HepG2 (cell line): ENCODE measurements around the gene SYT8. TPM values are rescaled to one million over a fixed set of nuclear protein-coding genes. Genes with fewer than 3 reads are reported as not detected.

ENCODE experiments used
- ARNT ChIP-seq: fragments of 450-650 bp; IDR thresholded peaks from 2 replicates; pipeline ENCODE4 v1.6.1; 2017
- ASH2L ChIP-seq: fragments of 300-600, 200-600 bp; sonication (generic); IDR thresholded peaks from 2 replicates; pipeline ENCODE4 v1.7.0; 2017; ENCODE audit warnings: low read depth, mild to moderate bottlenecking, moderate library complexity, mixed read lengths, low read length; ENCODE audit not compliant: insufficient read length
- CEBPB ChIP-seq: IDR thresholded peaks from 2 replicates; pipeline ENCODE4 v1.6.1; 2011; ENCODE audit warnings: low read depth, low read length, improper control_type of control experiment, borderline replicate concordance
- FOXJ3 ChIP-seq: sonication (generic); formaldehyde crosslinking; IDR thresholded peaks from 2 replicates; pipeline ENCODE4 v1.4.0; 2020; ENCODE audit warnings: missing genetic modification reagents, mild to moderate bottlenecking, borderline replicate concordance
- GABPB1 ChIP-seq: IDR thresholded peaks from 2 replicates; pipeline ENCODE4 v1.6.1; 2016; ENCODE audit warnings: mild to moderate bottlenecking, missing genetic modification reagents, moderate library complexity, missing compliant biosample characterization
- MLX ChIP-seq: IDR thresholded peaks from 2 replicates; pipeline ENCODE4 v1.6.1; 2016
- NR2F2 ChIP-seq: IDR thresholded peaks from 2 replicates; pipeline ENCODE4 v1.6.1; 2012; ENCODE audit warnings: low read depth, inconsistent platforms, borderline replicate concordance
- SOX13 ChIP-seq, 3 experiments: fragments of 450-650 bp in 1 of 3; sonication (generic) in 1 of 3; formaldehyde crosslinking in 1 of 3; IDR thresholded peaks in 2 of 3; conservative IDR thresholded peaks in 1 of 3; 2 replicates each; pipeline versions ENCODE4 v1.5.0 to v1.6.1; 2016 to 2020; ENCODE audit warnings: antibody characterized with exemption in 1 of 3, mild to moderate bottlenecking in 1 of 3, missing compliant biosample characterization in 1 of 3, missing genetic modification reagents in 1 of 3, moderate library complexity in 1 of 3
- STAT5B ChIP-seq: sonication (generic); formaldehyde crosslinking; IDR thresholded peaks from 2 replicates; pipeline ENCODE4 v1.4.0; 2020; ENCODE audit warnings: missing genetic modification reagents
- SUZ12 ChIP-seq: fragments of 150-350 bp; IDR thresholded peaks from 2 replicates; pipeline ENCODE4 v1.6.1; 2014; ENCODE audit warnings: low read depth, low read length
- TBX3 ChIP-seq: fragments of 450-650 bp; IDR thresholded peaks from 2 replicates; pipeline ENCODE4 v1.6.1; 2017; ENCODE audit warnings: antibody characterized with exemption, mild to moderate bottlenecking, inconsistent platforms, borderline replicate concordance
- TCF7 ChIP-seq: sonication (generic); IDR thresholded peaks from 2 replicates; pipeline ENCODE4 v1.6.1; 2016; ENCODE audit warnings: antibody characterized with exemption, low read depth
- ZNF343 ChIP-seq: sonication (generic); formaldehyde crosslinking; IDR thresholded peaks from 2 replicates; pipeline ENCODE4 v1.4.0; 2020; ENCODE audit warnings: mild to moderate bottlenecking, missing genetic modification reagents
- ZNF432 ChIP-seq: sonication (generic); formaldehyde crosslinking; IDR thresholded peaks from 2 replicates; pipeline ENCODE4 v1.5.0; 2020; ENCODE audit warnings: missing genetic modification reagents, mild to moderate bottlenecking, borderline replicate concordance
- ZNF629 ChIP-seq: sonication (generic); formaldehyde crosslinking; conservative IDR thresholded peaks from 2 replicates; pipeline ENCODE4 v1.5.0; 2020; ENCODE audit warnings: missing genetic modification reagents
- ZNF687 ChIP-seq: sonication (generic); formaldehyde crosslinking; IDR thresholded peaks from 2 replicates; pipeline ENCODE4 v1.5.1; 2020; ENCODE audit warnings: mild to moderate bottlenecking, missing genetic modification reagents, moderate library complexity
- ZNF749 ChIP-seq: sonication (generic); formaldehyde crosslinking; IDR thresholded peaks from 2 replicates; pipeline ENCODE4 v1.8.0; 2022; ENCODE audit warnings: mild to moderate bottlenecking, missing genetic modification reagents, moderate library complexity, borderline replicate concordance
- polyA plus RNA-seq, 8 experiments: library from polyadenylated mRNA; depleted of rRNA in 3 of 8; stranded (reverse) in 7 of 8; unstranded in 1 of 8; fragments of >200 nt; fragmentation: Illumina TruSeq in 4 of 8; extraction: Trizol in 4 of 8; gene quantifications; 2 replicates each; pipeline versions ENCODE4 v1.2.1 to v1.2.3, GENCODE V29; 2011 to 2016; ENCODE audit warnings: low read depth in 4 of 8, missing spikeins in 1 of 8, mixed read lengths in 1 of 8; ENCODE audit not compliant: insufficient read depth in 1 of 8
- total RNA-seq, 5 experiments: library from RNA; depleted of rRNA; stranded (reverse); fragments of >200 nt; fragmentation: Illumina TruSeq; extraction: Trizol; gene quantifications; 2 replicates each; pipeline ENCODE4 v1.2.3, GENCODE V29; 2016; ENCODE audit warnings: low read depth in 1 of 5
- TF ChIP-seq, protein P1 (sequence below): sonication (generic); formaldehyde crosslinking; IDR thresholded peaks from 2 replicates; pipeline ENCODE4 v1.4.0; 2020; ENCODE audit warnings: missing genetic modification reagents, borderline replicate concordance
- TF ChIP-seq, protein P2 (sequence below): sonication (generic); formaldehyde crosslinking; IDR thresholded peaks from 2 replicates; pipeline ENCODE4 v1.8.1; 2022; ENCODE audit warnings: mild to moderate bottlenecking, missing genetic modification reagents

Gene SYT8
- total and polyA plus RNA-seq, 2 of the 13 experiments (the other 11 are each of a cell fraction or from before 2014, with no cell fraction given): 0.60 to 2.3 TPM

DNA sequence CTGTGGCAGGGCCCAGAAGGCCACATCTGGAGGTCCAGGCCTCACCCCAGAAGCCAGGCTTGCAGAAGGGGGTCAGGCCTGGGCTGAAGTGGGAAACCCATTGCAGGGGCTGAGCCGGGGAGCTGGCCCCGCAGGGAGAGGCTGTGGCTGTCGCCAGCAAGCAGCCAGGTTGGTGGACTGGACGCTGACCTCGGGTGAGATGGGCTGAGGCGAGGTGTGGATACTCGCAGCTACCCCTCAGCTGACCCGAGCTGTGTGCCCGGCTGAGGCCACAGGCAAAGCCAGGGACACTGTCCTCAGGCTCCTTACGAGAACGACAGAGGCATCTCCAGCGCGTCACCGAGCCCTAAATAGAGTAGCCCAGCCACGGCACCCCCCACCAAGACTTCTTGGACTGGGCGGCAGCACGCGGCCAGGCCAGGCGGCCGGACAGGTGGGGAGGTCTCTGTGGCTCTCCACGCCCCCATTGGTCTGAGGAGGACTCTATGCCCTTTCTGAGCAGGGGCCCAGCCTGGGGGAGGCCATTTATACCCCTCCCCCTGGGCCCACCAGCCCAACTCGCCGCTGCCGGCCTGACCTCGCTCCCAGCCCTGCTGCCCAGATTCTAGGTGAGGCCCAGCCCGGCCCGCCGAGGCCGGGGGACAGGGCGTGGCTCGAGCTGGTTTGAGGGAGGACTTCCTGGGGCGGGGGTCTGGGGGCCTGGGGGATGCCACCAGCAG, 3.8 kb downstream of the SYT8 start, which contains the start of gene TNNI2 (continued):
- TF ChIP-seq ZNF687 (CRISPR knock-in tag): peak; percentile 78
- TF ChIP-seq ZNF629 (CRISPR knock-in tag): no peak
- TF ChIP-seq NR2F2: no peak
- no peak for TF ChIP-seq STAT5B (CRISPR knock-in tag)
- no peak for TF ChIP-seq ZNF343
- TF ChIP-seq ZNF432 (CRISPR knock-in tag): 0 out of 2 replicates have a peak, but pooled peaks have one; percentile 3
- TF ChIP-seq, protein P1, sequence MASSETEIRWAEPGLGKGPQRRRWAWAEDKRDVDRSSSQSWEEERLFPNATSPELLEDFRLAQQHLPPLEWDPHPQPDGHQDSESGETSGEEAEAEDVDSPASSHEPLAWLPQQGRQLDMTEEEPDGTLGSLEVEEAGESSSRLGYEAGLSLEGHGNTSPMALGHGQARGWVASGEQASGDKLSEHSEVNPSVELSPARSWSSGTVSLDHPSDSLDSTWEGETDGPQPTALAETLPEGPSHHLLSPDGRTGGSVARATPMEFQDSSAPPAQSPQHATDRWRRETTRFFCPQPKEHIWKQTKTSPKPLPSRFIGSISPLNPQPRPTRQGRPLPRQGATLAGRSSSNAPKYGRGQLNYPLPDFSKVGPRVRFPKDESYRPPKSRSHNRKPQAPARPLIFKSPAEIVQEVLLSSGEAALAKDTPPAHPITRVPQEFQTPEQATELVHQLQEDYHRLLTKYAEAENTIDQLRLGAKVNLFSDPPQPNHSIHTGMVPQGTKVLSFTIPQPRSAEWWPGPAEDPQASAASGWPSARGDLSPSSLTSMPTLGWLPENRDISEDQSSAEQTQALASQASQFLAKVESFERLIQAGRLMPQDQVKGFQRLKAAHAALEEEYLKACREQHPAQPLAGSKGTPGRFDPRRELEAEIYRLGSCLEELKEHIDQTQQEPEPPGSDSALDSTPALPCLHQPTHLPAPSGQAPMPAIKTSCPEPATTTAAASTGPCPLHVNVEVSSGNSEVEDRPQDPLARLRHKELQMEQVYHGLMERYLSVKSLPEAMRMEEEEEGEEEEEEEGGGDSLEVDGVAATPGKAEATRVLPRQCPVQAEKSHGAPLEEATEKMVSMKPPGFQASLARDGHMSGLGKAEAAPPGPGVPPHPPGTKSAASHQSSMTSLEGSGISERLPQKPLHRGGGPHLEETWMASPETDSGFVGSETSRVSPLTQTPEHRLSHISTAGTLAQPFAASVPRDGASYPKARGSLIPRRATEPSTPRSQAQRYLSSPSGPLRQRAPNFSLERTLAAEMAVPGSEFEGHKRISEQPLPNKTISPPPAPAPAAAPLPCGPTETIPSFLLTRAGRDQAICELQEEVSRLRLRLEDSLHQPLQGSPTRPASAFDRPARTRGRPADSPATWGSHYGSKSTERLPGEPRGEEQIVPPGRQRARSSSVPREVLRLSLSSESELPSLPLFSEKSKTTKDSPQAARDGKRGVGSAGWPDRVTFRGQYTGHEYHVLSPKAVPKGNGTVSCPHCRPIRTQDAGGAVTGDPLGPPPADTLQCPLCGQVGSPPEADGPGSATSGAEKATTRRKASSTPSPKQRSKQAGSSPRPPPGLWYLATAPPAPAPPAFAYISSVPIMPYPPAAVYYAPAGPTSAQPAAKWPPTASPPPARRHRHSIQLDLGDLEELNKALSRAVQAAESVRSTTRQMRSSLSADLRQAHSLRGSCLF (CRISPR knock-in tag): no peak
- no peak for TF ChIP-seq MLX (CRISPR knock-in tag)
- TF ChIP-seq, protein P2, sequence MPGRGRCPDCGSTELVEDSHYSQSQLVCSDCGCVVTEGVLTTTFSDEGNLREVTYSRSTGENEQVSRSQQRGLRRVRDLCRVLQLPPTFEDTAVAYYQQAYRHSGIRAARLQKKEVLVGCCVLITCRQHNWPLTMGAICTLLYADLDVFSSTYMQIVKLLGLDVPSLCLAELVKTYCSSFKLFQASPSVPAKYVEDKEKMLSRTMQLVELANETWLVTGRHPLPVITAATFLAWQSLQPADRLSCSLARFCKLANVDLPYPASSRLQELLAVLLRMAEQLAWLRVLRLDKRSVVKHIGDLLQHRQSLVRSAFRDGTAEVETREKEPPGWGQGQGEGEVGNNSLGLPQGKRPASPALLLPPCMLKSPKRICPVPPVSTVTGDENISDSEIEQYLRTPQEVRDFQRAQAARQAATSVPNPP (CRISPR knock-in tag): no peak
- TF ChIP-seq SUZ12: no peak
- no peak for TF ChIP-seq CEBPB
- TF ChIP-seq ASH2L: no peak
- no peak for TF ChIP-seq FOXJ3 (CRISPR knock-in tag)
- TF ChIP-seq SOX13 (IDR thresholded peaks at IDR 0.05): no peak
- no peak for TF ChIP-seq SOX13 (CRISPR knock-in tag; conservative IDR thresholded peaks at IDR 0.05 in 1 of 2, IDR thresholded peaks at IDR 0.05 in 1 of 2)
- no peak for TF ChIP-seq ZNF749 (CRISPR knock-in tag)
- TF ChIP-seq GABPB1 (CRISPR knock-in tag): no peak
- TF ChIP-seq TCF7: no peak
- TF ChIP-seq TBX3: no peak
- TF ChIP-seq ARNT: no peak
